ENCODE results near the gene CC2D1A. TPM values are rescaled to one million over a fixed set of nuclear protein-coding genes. Genes with fewer than 3 reads are reported as not detected.

Gene CC2D1A
- total and polyA plus RNA-seq, 2 experiments from 2014 or later = 15.8 to 20.6 TPM

DNA sequence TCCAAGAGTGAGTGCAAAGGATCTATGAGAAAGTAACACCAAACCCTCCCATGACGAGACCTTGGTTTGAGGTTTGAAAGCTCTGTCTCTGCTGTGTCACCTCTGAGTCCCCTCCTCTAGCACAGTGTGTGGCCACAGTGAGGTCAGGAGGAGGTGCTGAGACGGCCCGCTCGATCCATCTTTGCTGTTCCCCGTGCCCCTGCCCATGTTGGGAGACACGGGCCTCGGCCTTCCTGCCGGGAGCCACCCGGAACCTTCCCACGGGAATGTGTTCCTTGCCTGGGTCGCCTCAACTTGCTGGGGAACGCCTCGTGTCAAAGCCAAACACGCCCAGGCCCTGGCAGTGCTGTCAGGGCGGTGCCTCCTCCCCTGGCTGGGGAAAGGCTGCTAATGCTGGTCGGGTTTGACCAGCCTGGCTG lies 19.0 kb upstream of the CC2D1A start:
- Histone ChIP-seq H3K4me1 (ENCODE audit: insufficient read depth) (peaks cover 9% of the 10 kb centered on the region; the same call in 1 of the 2 replicates), H3K4me2 (ENCODE audit: unreplicated experiment) (peak overlapping the region; percentile 19), H3K79me2 (ENCODE audit: insufficient read depth) (no peaks in the 10 kb centered on the region), H3K27me3 (replicated peaks; ENCODE audit: insufficient read depth) (no peaks in the 10 kb centered on the region), H3K9ac (no peak overlapping the region), H3K9me3 (ENCODE audit: low read depth) (no peaks in the 10 kb centered on the region), H3K9me2 (ENCODE audit: insufficient read depth) (no peaks in the 10 kb centered on the region), H4K20me1 (ENCODE audit: insufficient read depth) (no peaks in the 10 kb centered on the region), H3K27ac (no peak overlapping the region), H2AFZ (peak overlapping the region; percentile 46), H3F3A (ENCODE audit: insufficient read depth) (no peaks in the 10 kb centered on the region), H3K36me3 (ENCODE audit: low read depth) (no peaks in the 10 kb centered on the region), H3K4me3 (no peak overlapping the region)
- TF ChIP-seq EZH2phosphoT487 (IDR thresholded peaks at IDR 0.05; ENCODE audit: insufficient read depth, low read depth) (no peak), EZH2 (IDR thresholded peaks at IDR 0.05; ENCODE audit: insufficient read depth, poor library complexity, severe bottlenecking) (no peak)
- DNase-seq = peak; percentile 43
- WGBS, 2 experiments (ENCODE audit: low coverage in 1 of 2, low lambda C conversion rate in 2 of 2, missing lambda C conversion rate in 2 of 2) = 18 to 20% methylated on average over 14 to 16 of the region's 16 CpGs
- in situ Hi-C loops (cut with MboI) = loop anchor here (10.0 to 25.0 kb wide), 3 partner anchors 158 to 450 kb away; partner anchors contain the start of gene MISP3

DNA sequence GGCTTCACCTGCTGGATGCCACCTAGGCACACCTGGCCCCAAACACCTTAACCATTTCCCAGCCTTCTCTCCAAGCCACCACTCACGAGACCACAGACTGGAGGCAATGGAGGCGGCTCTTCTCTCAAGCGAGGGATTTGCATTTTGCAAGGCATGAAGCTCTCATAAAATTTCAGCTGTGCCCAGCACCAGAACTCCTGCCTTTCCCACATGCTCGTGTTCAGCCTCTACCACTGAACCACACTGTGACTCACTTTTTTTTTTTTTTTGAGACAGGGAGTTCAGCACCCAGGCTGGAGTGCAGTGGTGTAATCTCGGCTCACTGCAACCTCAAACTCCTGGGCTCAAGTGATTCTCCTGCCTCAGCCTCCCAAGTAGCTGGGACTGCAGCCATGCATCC lies 18.5 kb upstream of the CC2D1A start:
- H3K4me1 ChIP-seq (ENCODE audit: insufficient read depth) = peaks cover 5% of the 10 kb centered on the region; the same call in 1 of the 2 replicates
- no peak overlapping the region for H3K27ac ChIP-seq
- peak overlapping the region; percentile 19 for H3K4me2 ChIP-seq (ENCODE audit: unreplicated experiment)
- H3K36me3 ChIP-seq (ENCODE audit: low read depth) = no peaks in the 10 kb centered on the region
- no peaks in the 10 kb centered on the region for H3K9me3 ChIP-seq (ENCODE audit: low read depth)
- no peaks in the 10 kb centered on the region for H3F3A ChIP-seq (ENCODE audit: insufficient read depth)
- DNase-seq = peak; percentile 80
- WGBS, 2 experiments (ENCODE audit: low coverage in 1 of 2, low lambda C conversion rate in 2 of 2, missing lambda C conversion rate in 2 of 2) = 9 to 13% methylated on average over 5 of the region's 5 CpGs
- H3K9ac ChIP-seq = no peak overlapping the region
- H4K20me1 ChIP-seq (ENCODE audit: insufficient read depth) = no peaks in the 10 kb centered on the region
- H2AFZ ChIP-seq = peak overlapping the region; percentile 46
- in situ Hi-C loops (cut with MboI) = loop anchor here (10.0 to 25.0 kb wide), 3 partner anchors 157 to 450 kb away; partner anchors contain the start of gene MISP3
- H3K9me2 ChIP-seq (ENCODE audit: insufficient read depth) = no peaks in the 10 kb centered on the region
- H3K27me3 ChIP-seq (replicated peaks; ENCODE audit: insufficient read depth) = no peaks in the 10 kb centered on the region
- H3K79me2 ChIP-seq (ENCODE audit: insufficient read depth) = no peaks in the 10 kb centered on the region
- H3K4me3 ChIP-seq = no peak overlapping the region
- no peak for TF ChIP-seq EZH2 (IDR thresholded peaks at IDR 0.05; ENCODE audit: insufficient read depth, poor library complexity, severe bottlenecking)
- no peak for TF ChIP-seq EZH2phosphoT487 (IDR thresholded peaks at IDR 0.05; ENCODE audit: insufficient read depth, low read depth)

DNA sequence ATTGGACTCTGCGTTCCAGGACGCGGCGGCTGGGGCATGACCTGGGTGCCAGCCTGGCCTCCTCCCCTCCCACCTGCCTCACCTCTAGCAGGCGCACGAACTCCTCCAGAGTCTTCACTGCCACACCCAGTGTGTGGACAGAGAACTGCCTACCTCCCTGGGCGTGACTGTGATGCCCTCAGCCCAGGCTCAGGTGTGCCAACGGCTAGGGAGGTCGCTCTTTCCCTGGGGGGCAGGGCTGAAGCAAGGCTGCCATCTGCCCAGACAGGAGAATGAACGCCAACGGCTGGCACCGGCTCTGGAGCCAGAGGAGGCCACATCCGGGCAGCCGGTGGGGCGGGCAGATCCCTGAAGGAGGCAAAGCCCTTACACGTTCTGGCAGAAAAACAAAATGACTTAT lies 17.7 kb upstream of the CC2D1A start:
- H3K27ac ChIP-seq = no peak overlapping the region
- H3F3A ChIP-seq (ENCODE audit: insufficient read depth) = no peaks in the 10 kb centered on the region
- no peak overlapping the region for H2AFZ ChIP-seq
- H3K27me3 ChIP-seq (replicated peaks; ENCODE audit: insufficient read depth) = no peaks in the 10 kb centered on the region
- H3K4me3 ChIP-seq = no peak overlapping the region
- TF ChIP-seq EZH2 (IDR thresholded peaks at IDR 0.05; ENCODE audit: insufficient read depth, poor library complexity, severe bottlenecking) (no peak), EZH2phosphoT487 (IDR thresholded peaks at IDR 0.05; ENCODE audit: insufficient read depth, low read depth) (no peak)
- no peaks in the 10 kb centered on the region for H3K36me3 ChIP-seq (ENCODE audit: low read depth)
- no peak overlapping the region for H3K9ac ChIP-seq
- no peaks in the 10 kb centered on the region for H3K9me3 ChIP-seq (ENCODE audit: low read depth)
- H3K4me2 ChIP-seq (ENCODE audit: unreplicated experiment) = no peak overlapping the region
- no peaks in the 10 kb centered on the region for H4K20me1 ChIP-seq (ENCODE audit: insufficient read depth)
- H3K4me1 ChIP-seq (ENCODE audit: insufficient read depth) = peaks cover 5% of the 10 kb centered on the region; the same call in 1 of the 2 replicates
- H3K9me2 ChIP-seq (ENCODE audit: insufficient read depth) = no peaks in the 10 kb centered on the region
- H3K79me2 ChIP-seq (ENCODE audit: insufficient read depth) = no peaks in the 10 kb centered on the region
- 92 to 95% methylated on average over 16 of the region's 16 CpGs for WGBS, 2 experiments (ENCODE audit: low coverage in 1 of 2, low lambda C conversion rate in 2 of 2, missing lambda C conversion rate in 2 of 2)
- in situ Hi-C loops (cut with MboI) = loop anchor here (10.0 to 25.0 kb wide), 3 partner anchors 157 to 449 kb away; partner anchors contain the start of gene MISP3
- no peak for DNase-seq

DNA sequence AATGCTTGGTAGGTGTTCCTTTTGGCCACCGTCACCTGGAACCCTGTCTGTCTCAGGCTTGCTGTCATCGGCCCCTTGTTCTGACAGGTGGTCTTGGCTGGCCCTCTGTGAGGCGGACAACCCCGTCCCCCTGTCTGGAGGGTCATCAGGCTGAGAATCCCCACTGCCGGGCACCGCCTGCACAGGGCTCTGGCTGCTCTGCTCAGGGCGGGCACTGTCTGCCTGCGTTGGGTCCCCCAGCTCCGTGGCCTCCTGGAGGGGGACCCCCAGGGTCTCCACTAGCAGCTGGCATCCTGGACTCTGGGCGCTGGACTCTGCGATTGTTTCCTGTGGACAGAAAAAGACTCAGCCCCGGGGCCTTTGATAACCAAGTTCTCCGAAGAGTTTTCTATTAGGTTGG lies 15.9 kb upstream of the CC2D1A start:
- WGBS, 2 experiments (ENCODE audit: low coverage in 1 of 2, low lambda C conversion rate in 2 of 2, missing lambda C conversion rate in 2 of 2) = 94 to 96% methylated on average over 13 of the region's 13 CpGs
- Histone ChIP-seq H3K4me2 (ENCODE audit: unreplicated experiment) (no peak overlapping the region), H3K27ac (no peak overlapping the region), H3K36me3 (ENCODE audit: low read depth) (no peaks in the 10 kb centered on the region), H3K79me2 (ENCODE audit: insufficient read depth) (no peaks in the 10 kb centered on the region), H3K9ac (no peak overlapping the region), H3K9me2 (ENCODE audit: insufficient read depth) (no peaks in the 10 kb centered on the region), H3K27me3 (replicated peaks; ENCODE audit: insufficient read depth) (no peaks in the 10 kb centered on the region), H3F3A (ENCODE audit: insufficient read depth) (no peaks in the 10 kb centered on the region), H3K4me1 (ENCODE audit: insufficient read depth) (peaks cover 5% of the 10 kb centered on the region; the same call in 1 of the 2 replicates), H3K9me3 (ENCODE audit: low read depth) (no peaks in the 10 kb centered on the region), H3K4me3 (no peak overlapping the region), H2AFZ (no peak overlapping the region), H4K20me1 (ENCODE audit: insufficient read depth) (no peaks in the 10 kb centered on the region)
- DNase-seq = no peak
- in situ Hi-C loops (cut with MboI) = loop anchor here (25.0 kb wide), 1 partner anchor 447 kb away; no protein-coding TSS in a partner anchor
- TF ChIP-seq EZH2phosphoT487 (IDR thresholded peaks at IDR 0.05; ENCODE audit: insufficient read depth, low read depth) (no peak), EZH2 (IDR thresholded peaks at IDR 0.05; ENCODE audit: insufficient read depth, poor library complexity, severe bottlenecking) (no peak)
